GM21515 (cell line): ENCODE data around the gene LRRC56.

Experiments
- ATAC-seq: cut with Tn5 transposase; IDR thresholded peaks from one replicate; pipeline ENCODE4 v1.9.1; 2021; ENCODE audit not compliant: unreplicated experiment

The LRRC56 gene

DNA sequence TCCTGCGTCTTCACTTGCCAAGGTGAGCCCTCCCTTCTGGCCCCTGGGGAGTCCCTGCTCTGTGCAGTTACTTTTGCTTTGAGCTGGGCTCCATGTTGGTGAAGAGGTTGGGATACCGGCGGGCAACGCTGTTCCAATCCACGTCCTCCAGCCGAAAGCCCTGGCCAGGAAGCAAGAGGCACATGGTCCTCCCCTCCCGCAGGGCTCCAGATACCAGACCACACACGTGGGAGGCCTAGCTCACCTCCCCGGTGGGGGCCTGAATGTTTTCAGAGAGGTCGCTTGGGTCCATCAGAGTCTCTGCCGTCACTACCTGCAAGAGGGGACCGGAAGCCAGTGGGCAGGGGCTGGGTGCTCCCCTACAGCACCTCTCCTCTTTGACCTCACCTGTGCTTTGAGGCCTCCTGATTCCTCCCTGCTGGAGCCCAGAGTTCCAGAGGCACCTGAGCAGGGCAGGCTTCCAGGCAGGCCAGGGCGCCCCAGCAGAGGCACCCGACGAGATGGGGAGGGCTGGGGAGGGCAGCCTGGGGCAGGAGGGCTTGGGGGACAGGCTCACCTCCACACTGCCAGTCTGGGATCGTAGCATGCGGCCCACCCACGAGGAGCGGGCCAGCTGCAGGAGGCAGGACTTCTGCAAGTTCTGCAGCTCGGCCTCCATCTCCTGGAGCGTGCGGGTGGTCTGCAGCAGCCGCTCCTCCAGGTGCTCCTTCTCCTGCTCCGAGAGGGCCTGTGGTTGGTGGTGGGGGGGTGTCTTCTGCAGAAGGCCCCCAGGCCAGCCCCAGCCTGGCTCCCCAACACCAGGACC, 20.2 kb downstream of the LRRC56 start:
- ATAC-seq = no peak

DNA sequence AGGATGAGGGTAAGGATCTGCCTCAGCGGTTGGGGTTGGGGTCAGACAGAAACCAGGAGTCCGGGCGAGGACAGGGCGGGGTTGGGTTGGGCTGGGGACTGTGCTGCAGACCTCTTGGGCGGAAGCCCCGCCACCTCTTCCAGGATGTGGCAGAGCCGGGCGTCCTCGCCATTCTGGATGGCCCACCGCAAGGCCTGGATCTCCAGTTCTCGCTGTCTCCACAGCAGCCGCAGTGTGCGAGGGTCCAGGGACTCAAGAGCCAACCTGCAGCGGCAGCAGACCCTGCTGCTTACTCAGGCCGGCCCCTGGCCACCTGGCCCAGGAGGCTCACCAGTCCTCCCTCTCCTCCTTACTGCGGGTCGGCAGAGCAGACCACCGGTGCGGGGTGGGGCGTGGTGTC, 21.2 kb downstream of the LRRC56 start:
- no peak for ATAC-seq

DNA sequence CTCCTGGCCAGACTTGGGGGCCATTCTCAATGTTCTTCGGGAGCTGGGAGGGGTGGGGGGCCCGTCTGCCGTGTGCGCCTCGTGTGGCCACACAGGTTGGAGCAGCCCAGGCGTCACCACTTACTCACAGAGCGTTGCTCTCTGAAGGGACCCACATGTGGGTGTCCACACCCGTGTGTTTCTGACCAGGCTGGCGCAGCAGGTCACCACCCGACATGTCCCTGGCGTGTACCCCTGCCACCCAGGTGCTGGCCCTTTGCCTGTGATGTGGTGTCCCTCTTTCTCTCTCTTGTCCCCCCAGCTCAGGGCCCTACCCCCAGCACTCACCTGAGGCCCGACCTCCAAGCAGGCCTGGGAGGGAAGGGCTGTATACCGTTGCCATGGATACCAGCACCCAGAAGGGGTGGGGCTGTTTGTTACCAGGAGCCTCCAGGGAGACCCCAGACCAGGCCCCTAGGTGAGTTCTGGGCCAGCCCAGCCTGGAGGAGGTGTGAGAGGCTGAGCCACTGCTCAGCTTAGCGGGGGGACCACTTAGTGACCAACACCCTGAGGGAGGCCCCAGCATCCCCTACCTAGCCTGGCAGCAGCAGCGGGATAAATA, 21.8 kb downstream of the LRRC56 start:
- ATAC-seq = no peak

DNA sequence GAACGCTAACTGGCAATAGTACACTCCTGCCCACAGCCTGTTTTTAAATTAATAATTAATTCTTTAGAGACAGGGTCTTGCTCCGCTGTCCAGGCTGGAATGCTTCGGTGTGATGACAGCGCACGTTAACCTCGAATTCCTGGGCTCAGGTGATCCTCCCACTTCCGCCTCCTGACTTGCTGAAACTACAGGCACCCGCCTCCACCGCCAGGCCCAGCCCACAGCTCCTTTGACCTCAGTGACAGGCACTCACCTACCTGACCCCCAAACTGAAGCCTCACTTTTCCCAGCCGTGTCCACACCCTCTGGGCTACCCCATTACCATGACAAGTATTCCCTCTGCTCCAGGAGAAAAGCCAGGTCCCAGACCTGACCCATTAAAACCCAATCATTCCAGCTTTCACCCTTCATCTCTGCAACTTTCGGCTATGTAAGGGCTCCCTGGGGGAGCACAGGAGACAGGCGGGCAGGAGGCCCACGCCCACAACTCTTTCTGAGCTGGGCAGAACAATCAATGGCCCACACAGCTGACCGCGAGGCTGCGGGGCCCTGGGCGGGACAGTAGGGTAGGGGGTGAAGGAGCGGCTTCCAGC, 22.5 kb downstream of the LRRC56 start:
- ATAC-seq = no peak

DNA sequence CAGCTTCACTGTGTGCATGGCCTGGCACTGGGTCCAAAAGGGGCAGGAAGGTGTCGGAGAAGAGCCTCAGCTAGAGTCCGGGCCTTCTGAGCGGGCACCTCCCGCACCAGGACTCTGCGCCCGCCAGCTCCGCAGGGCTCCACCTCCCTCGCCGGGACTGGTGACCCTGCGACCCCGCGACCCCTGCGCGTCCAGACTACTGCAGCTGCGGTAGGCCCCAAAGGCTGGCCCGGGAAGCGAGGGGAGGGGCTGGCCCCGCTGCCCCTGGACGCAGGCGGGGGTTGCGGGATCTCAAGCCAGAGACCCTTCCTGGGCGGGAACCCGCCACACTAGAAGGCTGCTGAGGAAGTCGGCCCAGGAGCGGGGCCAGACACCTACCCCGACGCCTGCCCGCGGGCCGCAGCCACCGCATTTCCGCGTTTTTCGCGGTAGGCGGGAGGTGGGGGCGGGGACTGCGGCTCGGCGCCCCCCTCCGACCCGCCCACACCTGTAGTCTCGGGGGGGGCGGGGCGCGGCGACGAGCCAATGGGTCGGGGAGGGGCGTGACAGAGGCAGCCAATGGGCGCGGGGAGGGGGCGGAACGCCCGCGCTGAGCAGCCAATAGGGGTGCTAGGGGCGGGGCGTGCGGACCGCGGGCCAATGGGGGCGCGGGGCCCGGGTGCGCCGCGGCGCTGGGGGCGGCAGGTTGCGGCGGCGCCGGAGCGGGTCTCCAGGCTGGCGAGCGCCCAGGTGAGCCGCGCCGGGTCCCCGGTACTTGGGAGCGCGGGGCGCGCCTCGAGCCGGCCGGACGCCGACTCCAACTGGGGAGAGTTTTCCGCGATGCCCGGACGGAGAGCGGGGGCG, 23.2 kb downstream of the LRRC56 start, which contains the start of the genes LMNTD2 and RASSF7:
Gene LMNTD2, minus strand, starts transcription at position 434 of the 843 bp plus-strand sequence. Its CDS starts 22 bp downstream, at position 412.
Gene RASSF7, plus strand, starts transcription at position 666 of the 843 bp plus-strand sequence. CDS start 799 bp downstream, outside the sequence.
- ATAC-seq = peak; percentile 66

DNA sequence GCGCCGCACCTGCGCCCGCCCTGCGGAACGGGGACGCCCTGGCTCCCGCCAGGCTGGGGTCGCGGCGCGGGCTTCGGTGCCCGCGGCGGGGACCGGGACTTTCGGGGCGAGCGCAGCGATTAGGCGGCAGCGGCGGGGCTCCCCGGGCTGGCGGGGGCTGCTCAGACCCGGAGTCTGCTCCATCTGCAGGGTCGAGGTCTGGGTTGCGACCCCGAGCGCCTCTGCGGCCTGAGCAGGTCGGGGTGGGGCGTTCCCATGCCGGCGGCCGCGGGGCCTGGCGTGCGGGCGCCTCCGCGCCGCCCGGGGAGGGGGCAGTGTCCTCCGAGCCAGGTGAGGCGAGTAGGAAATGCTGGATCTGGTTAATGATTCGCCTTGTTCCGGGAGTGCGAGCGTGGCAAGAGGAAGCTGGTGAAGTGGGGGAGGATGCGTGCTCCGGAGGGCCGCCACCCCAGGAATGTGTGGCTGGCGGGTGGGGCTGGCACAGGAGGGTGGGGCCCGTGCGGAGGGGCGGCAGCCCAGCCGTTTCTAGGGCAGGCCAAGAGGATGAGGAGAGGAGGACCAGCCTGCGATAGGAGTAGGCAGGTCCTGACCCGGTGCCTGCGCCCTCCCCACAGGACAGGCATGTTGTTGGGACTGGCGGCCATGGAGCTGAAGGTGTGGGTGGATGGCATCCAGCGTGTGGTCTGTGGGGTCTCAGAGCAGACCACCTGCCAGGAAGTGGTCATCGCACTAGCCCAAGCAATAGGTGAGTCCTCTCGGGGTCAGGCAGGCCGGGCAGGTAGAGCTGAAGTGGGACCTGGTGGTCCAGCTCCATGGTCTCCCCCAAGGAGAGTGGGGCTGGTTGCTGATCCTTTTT, 24.0 kb downstream of the LRRC56 start:
- peak; percentile 22 for ATAC-seq

DNA sequence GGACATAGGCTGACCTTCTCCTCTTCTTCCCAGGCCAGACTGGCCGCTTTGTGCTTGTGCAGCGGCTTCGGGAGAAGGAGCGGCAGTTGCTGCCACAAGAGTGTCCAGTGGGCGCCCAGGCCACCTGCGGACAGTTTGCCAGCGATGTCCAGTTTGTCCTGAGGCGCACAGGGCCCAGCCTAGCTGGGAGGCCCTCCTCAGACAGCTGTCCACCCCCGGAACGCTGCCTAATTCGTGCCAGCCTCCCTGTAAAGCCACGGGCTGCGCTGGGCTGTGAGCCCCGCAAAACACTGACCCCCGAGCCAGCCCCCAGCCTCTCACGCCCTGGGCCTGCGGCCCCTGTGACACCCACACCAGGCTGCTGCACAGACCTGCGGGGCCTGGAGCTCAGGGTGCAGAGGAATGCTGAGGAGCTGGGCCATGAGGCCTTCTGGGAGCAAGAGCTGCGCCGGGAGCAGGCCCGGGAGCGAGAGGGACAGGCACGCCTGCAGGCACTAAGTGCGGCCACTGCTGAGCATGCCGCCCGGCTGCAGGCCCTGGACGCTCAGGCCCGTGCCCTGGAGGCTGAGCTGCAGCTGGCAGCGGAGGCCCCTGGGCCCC, 24.8 kb downstream of the LRRC56 start:
- ATAC-seq = no peak

DNA sequence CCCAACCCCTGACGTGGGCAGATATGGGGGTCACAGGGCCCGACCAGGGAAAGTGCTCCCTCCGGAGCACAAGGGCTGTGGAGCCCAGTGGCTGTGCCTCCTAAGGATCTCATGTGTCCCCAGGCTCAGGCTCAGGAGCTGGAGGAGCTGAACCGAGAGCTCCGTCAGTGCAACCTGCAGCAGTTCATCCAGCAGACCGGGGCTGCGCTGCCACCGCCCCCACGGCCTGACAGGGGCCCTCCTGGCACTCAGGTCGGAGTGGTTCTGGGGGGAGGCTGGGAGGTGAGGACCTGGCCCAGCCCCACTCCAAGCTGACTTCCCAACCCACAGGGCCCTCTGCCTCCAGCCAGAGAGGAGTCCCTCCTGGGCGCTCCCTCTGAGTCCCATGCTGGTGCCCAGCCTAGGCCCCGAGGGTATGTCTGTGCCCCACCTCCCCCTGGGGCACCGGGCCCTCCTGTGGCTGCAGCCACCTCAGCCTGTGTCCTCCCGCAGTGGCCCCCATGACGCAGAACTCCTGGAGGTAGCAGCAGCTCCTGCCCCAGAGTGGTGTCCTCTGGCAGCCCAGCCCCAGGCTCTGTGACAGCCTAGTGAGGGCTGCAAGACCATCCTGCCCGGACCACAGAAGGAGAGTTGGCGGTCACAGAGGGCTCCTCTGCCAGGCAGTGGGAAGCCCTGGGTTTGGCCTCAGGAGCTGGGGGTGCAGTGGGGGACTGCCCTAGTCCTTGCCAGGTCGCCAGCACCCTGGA, 25.9 kb downstream of the LRRC56 start:
- ATAC-seq = no peak

DNA sequence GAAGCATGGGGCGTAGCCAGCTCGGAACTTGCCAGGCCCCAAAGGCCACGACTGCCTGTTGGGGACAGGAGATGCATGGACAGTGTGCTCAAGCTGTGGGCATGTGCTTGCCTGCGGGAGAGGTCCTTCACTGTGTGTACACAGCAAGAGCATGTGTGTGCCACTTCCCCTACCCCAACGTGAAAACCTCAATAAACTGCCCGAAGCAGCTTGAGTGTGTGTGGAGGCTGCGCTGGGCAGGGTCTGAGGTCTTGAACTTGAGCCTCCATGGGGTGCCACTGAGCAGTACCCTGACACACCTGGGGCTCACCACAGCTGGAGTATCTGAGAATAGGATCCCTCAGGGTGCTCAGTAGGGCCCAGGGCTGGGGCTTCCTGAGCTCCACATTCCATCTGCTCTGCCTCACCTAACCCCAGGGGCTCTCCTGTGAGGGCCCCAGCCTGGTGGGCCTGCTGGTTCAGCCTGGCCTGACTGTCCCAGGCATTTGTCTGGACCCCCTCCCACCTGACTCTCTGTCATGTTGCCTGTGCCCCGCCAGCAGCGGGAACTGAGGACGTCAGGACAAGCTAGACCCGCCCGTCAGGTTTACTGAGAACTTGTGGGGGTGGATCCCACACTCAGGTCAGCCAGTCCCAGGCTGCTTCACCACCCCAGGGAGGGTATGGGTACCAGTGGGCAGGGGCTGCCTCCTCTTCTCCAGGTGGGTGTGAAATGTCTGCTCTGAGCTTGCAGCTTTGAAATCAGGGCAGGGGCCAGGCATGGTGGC, 26.7 kb downstream of the LRRC56 start:
- ATAC-seq = no peak

DNA sequence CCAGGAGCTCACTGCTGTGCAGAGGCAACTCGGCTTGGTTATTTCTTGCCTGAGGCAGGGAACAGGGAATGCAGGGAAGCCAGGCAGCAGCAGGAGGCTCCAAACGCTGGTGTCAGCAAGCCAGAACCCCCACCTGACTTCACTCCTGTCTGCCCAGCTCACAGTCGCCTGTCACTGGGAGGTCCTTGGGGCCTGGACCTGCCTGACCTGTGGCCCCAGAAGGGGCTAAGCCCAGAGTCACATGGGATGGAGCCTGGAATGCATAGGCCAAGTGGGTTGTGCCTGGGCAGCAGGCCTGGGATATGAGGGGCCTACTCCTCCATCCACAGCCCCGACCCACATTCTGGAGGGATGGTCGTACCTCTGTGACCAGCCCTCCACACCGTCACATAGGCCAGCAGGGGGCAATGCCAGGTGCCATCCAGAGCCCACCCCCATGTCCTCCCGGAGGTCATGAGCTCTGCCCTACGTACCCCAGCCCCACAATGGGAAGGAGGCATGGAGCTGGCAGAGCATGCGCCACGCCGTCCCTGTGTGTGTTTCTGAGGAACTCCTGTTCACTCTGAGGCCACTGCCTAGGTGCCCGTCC, 28.7 kb downstream of the LRRC56 start:
- ATAC-seq = no peak

DNA sequence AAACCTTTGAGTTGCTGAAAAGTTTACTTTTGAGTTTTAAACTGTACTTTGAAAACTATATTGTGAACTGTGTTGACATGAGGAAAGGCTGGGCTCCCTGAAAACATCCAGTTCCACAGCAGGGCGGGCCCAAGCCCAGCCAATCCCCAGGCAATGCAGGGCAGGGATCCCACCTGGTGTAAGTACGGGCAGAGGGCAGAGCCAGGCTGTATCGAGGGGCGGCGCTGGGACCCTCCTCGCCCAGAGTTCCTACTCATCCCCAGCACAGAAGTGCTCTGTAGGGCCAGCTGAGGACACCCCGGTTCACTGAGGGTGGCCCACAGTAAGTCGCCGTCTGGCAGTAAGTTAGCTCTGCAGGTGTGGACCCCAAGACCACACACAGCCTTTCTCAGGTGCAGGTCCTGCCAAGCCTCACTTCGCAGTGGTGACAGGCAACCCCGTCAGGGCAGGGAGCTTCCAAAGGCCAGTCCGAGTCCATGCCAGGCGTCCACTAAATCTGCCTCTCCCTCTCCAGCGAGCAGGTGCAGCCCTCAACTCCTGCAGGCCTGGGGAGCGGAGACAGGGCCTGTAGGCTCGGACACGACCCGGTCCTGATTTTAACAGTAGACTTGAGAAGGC, 29.8 kb downstream of the LRRC56 start:
- ATAC-seq = no peak

DNA sequence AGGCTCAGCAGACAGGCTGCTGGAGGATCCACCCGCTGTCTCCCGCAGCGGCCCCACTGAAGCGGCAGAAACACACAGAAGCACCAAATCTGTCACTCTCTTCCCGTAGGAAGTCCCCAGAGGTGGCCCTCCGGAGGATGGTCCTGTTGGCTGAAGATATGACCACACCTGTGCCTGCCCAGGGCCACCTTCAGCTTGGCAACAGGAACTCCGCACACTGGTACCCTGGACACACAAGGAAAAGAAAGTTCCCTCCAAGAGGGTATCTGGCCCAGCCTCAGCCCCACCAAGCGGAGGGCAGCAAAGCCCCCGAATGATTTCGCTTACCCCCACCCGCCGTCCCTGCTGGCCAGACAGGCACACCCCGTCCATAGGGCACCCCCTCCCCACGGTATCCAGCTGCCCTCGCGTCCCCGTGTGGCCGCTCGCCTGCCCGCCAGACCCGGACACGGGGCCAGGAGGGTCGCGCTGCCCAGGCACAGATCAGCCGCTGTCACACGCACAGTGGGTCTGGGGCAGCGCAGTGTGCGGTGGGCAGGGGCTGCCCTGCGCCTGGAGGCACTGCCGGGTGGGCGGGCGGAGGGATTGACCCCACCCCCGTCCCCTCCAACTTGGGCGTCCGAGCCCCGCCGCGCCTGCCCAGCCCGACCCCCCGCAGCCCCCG, 30.4 kb downstream of the LRRC56 start:
- peak; percentile 7 for ATAC-seq

DNA sequence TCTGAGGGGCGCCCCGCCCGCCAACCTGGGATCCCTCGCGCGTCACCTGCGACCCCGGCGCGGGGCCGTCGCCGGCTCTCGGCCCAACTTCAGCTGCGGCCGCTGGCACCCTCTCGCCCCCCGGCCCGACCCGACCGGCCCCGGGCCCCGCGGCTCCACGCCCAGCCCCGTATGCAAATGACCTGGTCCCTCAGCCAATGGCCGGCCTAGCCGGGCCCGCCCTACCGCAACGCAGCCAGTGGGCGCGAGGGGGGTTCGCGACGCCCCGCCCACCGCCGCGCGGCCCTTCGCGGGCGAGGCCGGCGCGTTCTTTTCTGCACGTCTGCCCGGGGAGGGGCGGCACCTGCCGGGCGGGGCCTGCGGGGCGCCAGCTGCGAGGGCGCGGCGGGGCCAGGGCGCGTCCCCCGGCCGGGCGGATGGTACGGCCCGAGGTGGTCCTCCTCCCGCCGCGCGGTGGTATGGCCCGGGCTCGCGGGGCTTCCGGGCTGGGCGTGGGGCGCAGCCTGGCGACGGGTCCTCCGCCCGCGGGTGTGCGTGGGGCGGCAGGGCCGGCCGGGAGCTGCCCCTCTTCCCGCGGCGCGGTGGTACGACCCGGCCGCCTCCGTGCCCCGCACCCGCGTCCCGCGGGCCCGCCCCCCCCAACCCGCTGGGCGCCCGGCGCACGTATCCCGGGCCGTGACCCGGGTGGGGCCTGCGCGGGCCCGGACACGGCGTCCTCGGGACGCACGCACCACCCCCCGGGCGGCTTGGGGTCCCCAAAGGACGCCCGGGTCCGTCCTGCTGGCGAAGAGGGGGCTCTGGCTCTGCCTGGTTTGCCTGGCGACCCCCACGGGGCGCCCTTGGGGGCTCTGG, 31.2 kb downstream of the LRRC56 start:
- peak; percentile 71 for ATAC-seq

DNA sequence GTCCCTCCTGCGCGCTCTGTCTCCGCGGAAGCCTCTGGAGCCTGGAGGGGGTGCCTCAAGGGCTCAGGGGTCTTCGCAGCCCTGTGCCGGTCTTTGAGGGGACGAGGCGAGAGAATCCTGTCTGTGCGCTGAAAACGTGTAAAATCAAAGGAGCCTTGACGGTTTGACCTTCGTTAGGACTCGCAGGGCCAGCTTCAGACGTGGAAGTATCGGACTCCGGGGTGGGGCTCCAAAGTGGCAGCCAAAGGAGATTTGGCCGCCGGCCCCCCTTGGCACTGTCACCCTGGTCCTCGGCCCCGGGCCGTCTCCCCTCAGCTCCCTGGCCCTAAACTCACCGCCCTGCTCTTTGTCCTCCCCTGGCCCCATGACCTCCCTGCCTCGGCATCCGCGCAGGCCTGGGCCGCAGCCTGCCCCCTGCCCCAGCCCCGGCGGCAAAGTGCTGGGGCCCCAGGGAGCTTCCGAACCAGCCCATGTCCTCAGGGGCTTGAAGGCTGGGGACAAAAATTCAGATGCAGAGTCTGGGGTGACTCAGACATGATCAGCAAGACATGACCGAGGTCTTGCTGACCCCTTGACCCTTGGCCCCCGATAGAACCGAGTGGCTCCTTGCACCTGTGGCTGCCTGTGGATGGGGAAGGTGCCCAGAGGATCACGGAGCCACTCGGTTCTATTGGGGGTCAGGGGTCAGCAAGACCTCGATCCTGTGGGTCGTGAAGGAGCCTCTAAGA, 32.0 kb downstream of the LRRC56 start:
- no peak for ATAC-seq

DNA sequence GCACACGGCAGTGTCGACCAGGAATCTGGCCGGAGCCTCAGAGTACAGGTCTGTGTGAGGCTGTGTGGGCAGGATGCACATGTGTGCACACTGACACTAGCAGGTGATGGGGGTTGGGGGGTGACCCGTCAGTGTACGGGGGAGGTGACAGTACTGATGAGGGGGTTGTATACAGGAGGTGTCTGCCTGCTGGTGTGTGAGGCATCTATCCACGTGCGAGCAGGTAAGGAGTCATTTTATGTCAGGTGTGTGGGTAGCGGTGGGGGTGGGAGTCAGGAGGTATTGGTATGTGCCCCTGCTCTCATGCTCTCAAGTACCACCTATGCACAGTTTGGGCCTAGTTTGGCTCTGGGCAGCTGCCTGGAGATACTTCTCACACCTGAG, 34.5 kb downstream of the LRRC56 start:
- no peak for ATAC-seq
